HepG2 (cell line): ENCODE results near the gene RNPS1. TPM values are rescaled to one million over a fixed set of nuclear protein-coding genes. Genes with fewer than 3 reads are reported as not detected.

Source experiments
- AFF4 ChIP-seq: sonication (generic); formaldehyde crosslinking; IDR thresholded peaks from 2 replicates; pipeline ENCODE4 v1.4.0; 2020; ENCODE audit warnings: missing genetic modification reagents
- CBX1 ChIP-seq: IDR thresholded peaks from one replicate; pipeline ENCODE4 v1.6.1; 2016; ENCODE audit warnings: antibody characterized with exemption, low read depth
- GATAD1 ChIP-seq: IDR thresholded peaks from 2 replicates; pipeline ENCODE4 v1.6.1; 2016; ENCODE audit warnings: missing genetic modification reagents, missing compliant biosample characterization
- HNF1A ChIP-seq, 2 experiments: sonication (generic) in 1 of 2; formaldehyde crosslinking in 1 of 2; IDR thresholded peaks; 2 replicates each; pipeline versions ENCODE4 v1.4.0 to v1.6.1; 2016 to 2020; ENCODE audit warnings: borderline replicate concordance in 1 of 2, low read depth in 1 of 2, mild to moderate bottlenecking in 1 of 2, missing genetic modification reagents in 1 of 2
- HNRNPL ChIP-seq: fragments of 200-400 bp; formaldehyde crosslinking; IDR thresholded peaks from 2 replicates; pipeline ENCODE4 v1.6.1; 2017; ENCODE audit warnings: mild to moderate bottlenecking, low read depth, low read length
- HOXA9 ChIP-seq: sonication (generic); formaldehyde crosslinking; IDR thresholded peaks from 2 replicates; pipeline ENCODE4 v1.8.1; 2022; ENCODE audit warnings: missing genetic modification reagents, mild to moderate bottlenecking, moderate library complexity, borderline replicate concordance
- NFAT5 ChIP-seq: sonication (generic); formaldehyde crosslinking; IDR thresholded peaks from 2 replicates; pipeline ENCODE4 v1.4.0; 2020; ENCODE audit warnings: missing genetic modification reagents
- SSRP1 ChIP-seq: IDR thresholded peaks from 2 replicates; pipeline ENCODE4 v1.6.1; 2016; ENCODE audit warnings: control low read depth
- TBP ChIP-seq: sonication (generic); formaldehyde crosslinking; IDR thresholded peaks from 2 replicates; pipeline ENCODE4 v1.5.0; 2020; ENCODE audit warnings: missing genetic modification reagents
- ZNF12 ChIP-seq: sonication (generic); formaldehyde crosslinking; IDR thresholded peaks from 2 replicates; pipeline ENCODE4 v1.5.0; 2020; ENCODE audit warnings: missing genetic modification reagents
- ZNF343 ChIP-seq: sonication (generic); formaldehyde crosslinking; IDR thresholded peaks from 2 replicates; pipeline ENCODE4 v1.4.0; 2020; ENCODE audit warnings: mild to moderate bottlenecking, missing genetic modification reagents
- ZNF432 ChIP-seq: sonication (generic); formaldehyde crosslinking; IDR thresholded peaks from 2 replicates; pipeline ENCODE4 v1.5.0; 2020; ENCODE audit warnings: missing genetic modification reagents, mild to moderate bottlenecking, borderline replicate concordance
- polyA plus RNA-seq, 8 experiments: library from polyadenylated mRNA; depleted of rRNA in 3 of 8; stranded (reverse) in 7 of 8; unstranded in 1 of 8; fragments of >200 nt; fragmentation: Illumina TruSeq in 4 of 8; extraction: Trizol in 4 of 8; gene quantifications; 2 replicates each; pipeline versions ENCODE4 v1.2.1 to v1.2.3, GENCODE V29; 2011 to 2016; ENCODE audit warnings: low read depth in 4 of 8, missing spikeins in 1 of 8, mixed read lengths in 1 of 8; ENCODE audit not compliant: insufficient read depth in 1 of 8
- total RNA-seq, 5 experiments: library from RNA; depleted of rRNA; stranded (reverse); fragments of >200 nt; fragmentation: Illumina TruSeq; extraction: Trizol; gene quantifications; 2 replicates each; pipeline ENCODE4 v1.2.3, GENCODE V29; 2016; ENCODE audit warnings: low read depth in 1 of 5

RNPS1 gene
- total and polyA plus RNA-seq, 2 of the 13 experiments (the other 11 are each of a cell fraction or from before 2014, with no cell fraction given): 126 to 133 TPM

- TF ChIP-seq HNF1A (IDR thresholded peaks at IDR 0.05; ENCODE audit: low read depth) (no peak), HNF1A (CRISPR knock-in tag; IDR thresholded peaks at IDR 0.05; ENCODE audit: borderline replicate concordance) (peak; percentile 68; the same call in 1 of the 2 replicates), GATAD1 (peak; percentile 98), HNRNPL (0 out of 2 replicates have a peak, but pooled peaks have one; percentile 26), AFF4 (peak; percentile 52; the same call in 1 of the 2 replicates), ZNF12 (CRISPR knock-in tag) (peak; percentile 48; the same call in 1 of the 2 replicates), SSRP1 (CRISPR knock-in tag) (no peak), HOXA9 (CRISPR knock-in tag) (peak; percentile 92), NFAT5 (CRISPR knock-in tag) (peak; percentile 22; the same call in 1 of the 2 replicates), ZNF432 (CRISPR knock-in tag) (no peak), ZNF343 (0 out of 2 replicates have a peak, but pooled peaks have one; percentile 59), TBP (CRISPR knock-in tag) (no peak), CBX1 (peak; percentile 28)
Observed at GRCh38 chr16:2267913-2268666, at the start of gene RNPS1 (continued).
